Loucy (cell line): ENCODE results near the gene ECEL1.

ENCODE experiments used
- EZH2phosphoT487 ChIP-seq: fragments of 200-600 bp; IDR thresholded peaks from 2 replicates; pipeline ENCODE4 v1.6.1; 2018; ENCODE audit warnings: antibody characterized with exemption, mild to moderate bottlenecking, moderate library complexity, borderline replicate concordance
- TF ChIP-seq, protein P1 (sequence below): fragments of 200-600 bp; sonication (generic); conservative IDR thresholded peaks from 2 replicates; pipeline ENCODE4 v1.5.1; 2014; ENCODE audit warnings: mild to moderate bottlenecking, antibody characterized with exemption, low read length

DNA sequence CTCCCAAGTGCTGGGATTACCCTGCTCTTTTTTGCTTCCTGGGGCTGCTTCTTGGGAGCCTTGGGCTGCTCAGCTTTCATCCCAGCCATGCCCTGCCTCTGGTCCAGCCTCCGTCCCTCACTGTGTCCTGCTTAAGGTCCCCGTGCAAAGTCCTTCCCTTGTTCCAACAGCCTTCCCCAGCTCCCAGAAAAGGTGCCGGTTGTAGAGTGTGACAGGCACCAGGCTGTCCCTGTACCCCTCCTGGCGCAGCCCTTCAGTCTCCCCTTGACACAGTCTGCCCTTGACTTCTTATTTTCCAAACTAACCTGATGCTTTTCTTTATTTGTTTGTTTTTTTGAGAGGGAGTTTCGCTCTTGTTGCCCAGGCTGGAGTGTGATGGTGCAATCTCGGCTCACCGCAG is 51.8 kb downstream of the ECEL1 start:
- TF ChIP-seq, protein P1, sequence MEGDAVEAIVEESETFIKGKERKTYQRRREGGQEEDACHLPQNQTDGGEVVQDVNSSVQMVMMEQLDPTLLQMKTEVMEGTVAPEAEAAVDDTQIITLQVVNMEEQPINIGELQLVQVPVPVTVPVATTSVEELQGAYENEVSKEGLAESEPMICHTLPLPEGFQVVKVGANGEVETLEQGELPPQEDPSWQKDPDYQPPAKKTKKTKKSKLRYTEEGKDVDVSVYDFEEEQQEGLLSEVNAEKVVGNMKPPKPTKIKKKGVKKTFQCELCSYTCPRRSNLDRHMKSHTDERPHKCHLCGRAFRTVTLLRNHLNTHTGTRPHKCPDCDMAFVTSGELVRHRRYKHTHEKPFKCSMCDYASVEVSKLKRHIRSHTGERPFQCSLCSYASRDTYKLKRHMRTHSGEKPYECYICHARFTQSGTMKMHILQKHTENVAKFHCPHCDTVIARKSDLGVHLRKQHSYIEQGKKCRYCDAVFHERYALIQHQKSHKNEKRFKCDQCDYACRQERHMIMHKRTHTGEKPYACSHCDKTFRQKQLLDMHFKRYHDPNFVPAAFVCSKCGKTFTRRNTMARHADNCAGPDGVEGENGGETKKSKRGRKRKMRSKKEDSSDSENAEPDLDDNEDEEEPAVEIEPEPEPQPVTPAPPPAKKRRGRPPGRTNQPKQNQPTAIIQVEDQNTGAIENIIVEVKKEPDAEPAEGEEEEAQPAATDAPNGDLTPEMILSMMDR, result no peak
- TF ChIP-seq EZH2phosphoT487, result no peak
